Activated naive CD8-positive, alpha-beta T cell (primary cell): ENCODE results near the gene TIMM23.
A peak's percentile ranks its signal among the peaks of the same experiment; 100 is the strongest.
"Not testable (repeated sequence)": the region's sequence is repeated elsewhere in the genome, so short reads cannot be mapped to it uniquely, and the experiment has no call there.

ENCODE experiments used
- H3K27ac Mint-ChIP-seq: one replicate; pipeline ENCODE4 v1.8.0; 2021; ENCODE audit warnings: mixed read lengths
- H3K27me3 Mint-ChIP-seq: one replicate; pipeline ENCODE4 v1.8.0; 2021; ENCODE audit warnings: mixed read lengths
- H3K36me3 Mint-ChIP-seq: one replicate; pipeline ENCODE4 v1.8.0; 2021; ENCODE audit warnings: mixed read lengths
- H3K4me1 Mint-ChIP-seq: one replicate; pipeline ENCODE4 v1.8.0; 2021; ENCODE audit warnings: low read depth, mixed read lengths
- H3K4me3 Mint-ChIP-seq: one replicate; pipeline ENCODE4 v1.8.0; 2021; ENCODE audit warnings: mild to moderate bottlenecking, mixed read lengths
- H3K9me3 Mint-ChIP-seq: one replicate; pipeline ENCODE4 v1.8.0; 2021; ENCODE audit warnings: low read depth, mixed read lengths

Gene TIMM23

DNA sequence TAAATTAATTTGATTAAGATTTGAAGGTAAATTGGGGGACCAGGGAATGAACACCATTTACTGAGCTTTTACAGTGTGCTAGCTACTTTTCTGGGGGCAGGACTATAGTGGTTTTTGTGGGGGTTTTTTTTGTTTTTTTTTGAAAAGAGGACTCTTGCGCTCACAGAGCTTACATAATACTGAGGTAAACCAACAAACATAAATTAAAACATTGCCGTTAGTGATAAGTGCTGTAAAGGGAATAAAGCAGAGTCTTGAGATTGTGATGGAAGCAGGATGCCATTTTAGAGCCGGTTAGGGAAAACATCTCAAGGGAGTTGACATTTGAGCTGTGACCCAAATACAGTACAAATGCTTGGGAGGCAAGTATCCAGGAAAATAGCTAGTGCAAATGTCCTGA lies 1.8 kb downstream of the TIMM23 start:
- not testable (repeated sequence) for H3K36me3 Mint-ChIP-seq, H3K27me3 Mint-ChIP-seq, H3K9me3 Mint-ChIP-seq
- Mint-ChIP-seq H3K4me3 (peak overlapping the region; percentile 99), H3K4me1 (peaks cover 37% of the 10 kb centered on the region), H3K27ac (peak overlapping the region; percentile 38)

DNA sequence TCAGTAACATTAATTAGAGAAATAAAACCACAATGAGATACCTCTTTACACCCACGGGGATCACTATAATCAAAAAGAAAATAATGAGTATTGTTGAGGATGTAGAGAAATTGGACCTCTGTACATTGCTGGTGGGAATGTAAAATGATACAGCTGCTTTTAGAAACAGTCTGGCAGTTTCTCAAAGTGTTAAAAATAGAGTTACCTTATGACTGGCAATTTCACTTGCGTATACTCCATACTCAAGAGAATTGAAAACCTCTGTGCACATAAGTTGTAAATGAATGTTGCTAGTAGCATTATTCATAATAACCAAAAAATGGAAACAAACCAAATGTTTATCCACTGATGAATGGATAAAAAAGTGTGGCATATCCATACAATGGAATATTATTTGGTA lies 6.3 kb downstream of the TIMM23 start:
- not testable (repeated sequence) for H3K36me3 Mint-ChIP-seq

GRCh38 chr10:45981367-45981766 lies 9.1 kb downstream of the TIMM23 start:
- H3K9me3 Mint-ChIP-seq, H3K36me3 Mint-ChIP-seq, H3K27me3 Mint-ChIP-seq, H3K4me1 Mint-ChIP-seq, H3K27ac Mint-ChIP-seq, H3K4me3 Mint-ChIP-seq: not testable (repeated sequence)

More for the DNA sequence above, 6.3 kb downstream of the TIMM23 start:
- H3K9me3 Mint-ChIP-seq, H3K27me3 Mint-ChIP-seq, H3K27ac Mint-ChIP-seq, H3K4me3 Mint-ChIP-seq: not testable (repeated sequence)
- peaks cover 24% of the 10 kb centered on the region for H3K4me1 Mint-ChIP-seq

DNA sequence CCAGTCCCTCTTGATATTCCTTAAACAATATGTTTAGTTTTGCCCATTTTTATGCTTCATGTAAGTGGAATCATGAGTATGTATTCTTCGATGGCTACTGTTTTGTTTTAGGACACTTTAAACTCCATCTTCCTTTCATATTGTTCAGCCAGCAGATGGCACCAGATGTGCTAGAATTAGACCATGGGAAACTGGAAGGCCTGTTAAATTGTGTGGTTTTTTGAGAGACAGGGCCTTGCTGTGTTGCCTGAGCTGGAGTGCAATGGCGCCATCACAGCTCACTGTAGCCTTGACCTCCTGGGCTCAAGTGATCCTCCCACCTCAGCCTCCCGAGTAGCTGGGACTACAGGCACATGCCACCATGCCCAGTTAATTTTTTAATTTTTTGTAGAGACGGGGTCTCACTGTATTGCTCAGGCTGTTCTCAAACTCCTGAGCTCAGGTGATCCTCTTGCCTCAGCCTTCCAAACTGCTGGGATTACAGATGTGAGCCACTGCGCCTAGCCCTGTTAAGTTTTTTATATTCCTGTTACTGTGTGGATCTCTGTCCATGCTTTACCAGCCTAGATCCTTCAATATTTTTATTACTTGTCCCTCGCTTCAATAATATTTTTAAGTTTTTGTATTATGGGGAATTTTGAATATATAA lies 11.4 kb downstream of the TIMM23 start:
- H3K36me3 Mint-ChIP-seq, H3K4me1 Mint-ChIP-seq, H3K27me3 Mint-ChIP-seq, H3K27ac Mint-ChIP-seq, H3K4me3 Mint-ChIP-seq, H3K9me3 Mint-ChIP-seq: not testable (repeated sequence)

DNA sequence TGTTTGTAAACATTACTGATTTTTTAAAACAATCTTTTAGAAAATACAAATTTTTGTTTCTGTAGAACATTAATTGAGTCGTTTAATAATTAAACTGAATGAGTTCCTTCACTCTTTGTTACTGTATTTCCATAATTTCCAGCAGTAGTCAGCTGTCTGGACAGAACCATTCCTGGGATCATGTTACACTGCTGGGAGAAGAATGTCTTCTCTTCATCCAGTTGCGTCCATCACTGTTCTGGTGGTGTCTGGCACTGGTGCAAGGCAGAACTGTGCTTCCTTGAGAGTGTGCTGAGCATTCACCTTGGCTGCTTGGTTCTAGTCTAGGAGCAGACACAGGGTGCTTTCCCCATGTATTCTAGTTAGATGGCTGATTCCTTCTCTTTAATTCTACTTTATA lies 12.2 kb downstream of the TIMM23 start:
- not testable (repeated sequence) for H3K27me3 Mint-ChIP-seq, H3K9me3 Mint-ChIP-seq, H3K27ac Mint-ChIP-seq, H3K4me1 Mint-ChIP-seq, H3K4me3 Mint-ChIP-seq, H3K36me3 Mint-ChIP-seq

GRCh38 chr10:45985590-45985989 lies 13.3 kb downstream of the TIMM23 start:
- not testable (repeated sequence) for H3K27ac Mint-ChIP-seq, H3K27me3 Mint-ChIP-seq

DNA sequence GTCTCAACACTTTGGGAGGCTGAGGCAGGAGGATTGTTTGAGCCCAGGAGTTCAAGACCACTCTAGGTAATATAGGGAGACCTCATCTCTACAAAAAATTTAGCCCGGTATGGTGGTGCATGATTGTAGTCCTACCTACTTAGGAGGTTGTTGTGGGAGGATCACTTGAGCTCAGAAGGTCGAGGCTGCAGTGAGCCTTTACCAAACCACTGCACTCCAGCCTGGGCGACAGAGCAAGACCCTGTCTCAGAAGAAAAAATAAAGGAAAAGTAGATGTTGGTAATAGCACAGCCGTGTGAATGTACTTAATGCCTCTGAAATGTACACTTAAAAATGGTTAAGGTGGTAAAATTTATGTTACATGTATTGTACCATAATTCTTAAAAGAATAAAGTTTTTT lies 25.3 kb downstream of the TIMM23 start:
- Mint-ChIP-seq H3K36me3 (peaks cover 18% of the 10 kb centered on the region), H3K9me3 (no peaks in the 10 kb centered on the region), H3K27ac (no peak overlapping the region), H3K4me1 (no peaks in the 10 kb centered on the region), H3K4me3 (no peak overlapping the region), H3K27me3 (no peaks in the 10 kb centered on the region)

More at GRCh38 chr10:45985590-45985989, 13.3 kb downstream of the TIMM23 start:
- H3K4me3 Mint-ChIP-seq, H3K36me3 Mint-ChIP-seq, H3K4me1 Mint-ChIP-seq, H3K9me3 Mint-ChIP-seq: not testable (repeated sequence)

DNA sequence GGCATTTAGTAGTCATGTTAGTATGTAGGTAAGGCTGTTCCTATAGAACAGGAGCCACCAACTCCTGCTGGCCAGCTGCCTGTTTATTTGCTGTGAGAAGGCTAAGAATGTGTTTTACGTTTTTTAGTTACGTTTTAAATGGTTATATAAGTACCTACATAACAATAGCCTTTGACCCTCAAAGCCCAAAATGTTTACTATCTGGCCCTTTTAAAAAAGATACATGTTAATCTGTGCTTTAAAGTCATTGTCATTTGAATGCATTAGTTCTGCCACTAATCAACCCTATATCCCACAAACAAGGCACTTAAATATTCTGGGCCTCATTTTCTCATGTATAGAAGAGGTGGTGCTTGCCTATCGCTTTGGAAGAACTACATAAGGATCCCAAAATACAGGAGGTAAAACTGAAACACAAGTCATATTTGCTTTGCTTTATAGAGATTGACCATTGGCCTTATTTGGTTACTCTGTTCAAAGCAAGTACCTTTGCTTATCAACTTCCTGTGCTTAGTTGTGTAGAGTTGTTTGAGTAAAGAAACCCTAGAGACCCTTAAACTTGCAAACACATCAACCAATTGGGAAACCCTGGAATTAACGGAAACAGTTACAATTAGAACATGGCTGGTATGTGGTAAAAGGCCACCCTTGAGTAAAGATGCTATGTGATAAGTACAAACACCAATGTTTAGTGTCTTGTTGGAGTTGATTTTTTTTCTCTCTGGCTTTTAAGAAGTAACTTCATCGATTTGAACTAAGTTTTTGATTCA lies 25.9 kb downstream of the TIMM23 start:
- no peaks in the 10 kb centered on the region for H3K4me1 Mint-ChIP-seq
- no peaks in the 10 kb centered on the region for H3K9me3 Mint-ChIP-seq
- peaks cover 16% of the 10 kb centered on the region for H3K36me3 Mint-ChIP-seq
- no peak overlapping the region for H3K4me3 Mint-ChIP-seq
- no peaks in the 10 kb centered on the region for H3K27me3 Mint-ChIP-seq
- H3K27ac Mint-ChIP-seq = peak overlapping the region; percentile 72

DNA sequence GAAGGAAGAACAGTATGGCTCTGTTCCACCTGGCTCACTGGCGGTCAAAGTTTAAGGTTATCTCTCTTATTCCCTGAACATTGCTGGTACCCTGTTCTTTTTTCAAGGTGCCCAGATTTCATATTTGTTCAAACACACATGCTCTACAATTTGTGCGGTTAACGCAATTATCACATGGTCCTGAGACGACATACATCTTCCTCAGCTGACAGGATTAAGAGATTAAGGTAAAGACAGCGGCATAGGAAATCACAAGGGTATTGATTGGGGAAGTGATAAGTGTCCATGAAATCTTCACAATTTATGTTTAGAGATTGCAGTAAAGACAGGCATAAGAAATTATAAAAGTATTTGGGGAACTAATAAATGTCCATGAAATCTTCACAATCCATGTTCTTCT lies 27.7 kb downstream of the TIMM23 start:
- H3K4me1 Mint-ChIP-seq, H3K9me3 Mint-ChIP-seq, H3K4me3 Mint-ChIP-seq, H3K27ac Mint-ChIP-seq, H3K27me3 Mint-ChIP-seq: not testable (repeated sequence)
- peaks cover 16% of the 10 kb centered on the region for H3K36me3 Mint-ChIP-seq

GRCh38 chr10:46000538-46000937 lies 28.2 kb downstream of the TIMM23 start:
- Mint-ChIP-seq H3K27me3 (no peaks in the 10 kb centered on the region), H3K27ac (no peak overlapping the region), H3K4me3 (no peak overlapping the region), H3K9me3 (no peaks in the 10 kb centered on the region), H3K36me3 (peaks cover 16% of the 10 kb centered on the region), H3K4me1 (no peaks in the 10 kb centered on the region)

DNA sequence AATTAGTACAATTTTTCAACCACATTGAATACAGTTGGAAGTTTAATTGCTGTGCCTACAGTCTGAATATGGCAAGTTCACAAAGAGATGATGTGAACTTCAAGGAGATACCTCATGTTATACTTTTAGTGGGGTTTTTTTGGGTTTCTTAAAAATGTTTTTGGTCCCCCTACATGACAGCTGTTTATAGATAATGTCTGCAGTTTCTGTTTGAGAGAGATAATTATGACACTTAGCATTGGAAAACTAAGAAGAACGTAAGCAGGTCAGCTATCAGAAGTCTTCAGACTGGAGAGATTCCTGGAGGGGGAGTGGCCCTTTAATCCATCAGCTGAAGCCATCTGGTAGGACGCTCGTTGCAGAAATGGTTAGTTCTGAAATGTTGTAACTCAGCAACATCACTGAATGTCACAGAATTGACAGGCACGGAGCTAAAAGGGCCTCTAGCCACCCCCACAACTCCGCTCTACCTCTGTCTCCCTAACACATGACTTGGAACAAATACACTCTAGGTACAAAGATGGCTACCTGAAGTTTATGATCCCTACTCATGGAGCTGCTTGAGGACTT lies 29.0 kb downstream of the TIMM23 start:
- peaks cover 16% of the 10 kb centered on the region for H3K36me3 Mint-ChIP-seq

GRCh38 chr10:46002189-46002687 lies 29.9 kb downstream of the TIMM23 start:
- not testable (repeated sequence) for H3K27ac Mint-ChIP-seq, H3K27me3 Mint-ChIP-seq, H3K4me3 Mint-ChIP-seq, H3K4me1 Mint-ChIP-seq, H3K9me3 Mint-ChIP-seq
- peaks cover 16% of the 10 kb centered on the region for H3K36me3 Mint-ChIP-seq

More for the DNA sequence above, 29.0 kb downstream of the TIMM23 start:
- Mint-ChIP-seq H3K27me3 (no peaks in the 10 kb centered on the region), H3K4me1 (no peaks in the 10 kb centered on the region), H3K27ac (no peak overlapping the region), H3K9me3 (no peaks in the 10 kb centered on the region), H3K4me3 (no peak overlapping the region)

- Mint-ChIP-seq H3K36me3 (peaks cover 16% of the 10 kb centered on the region), H3K4me1 (peaks cover under 1% of the 10 kb centered on the region), H3K9me3 (no peaks in the 10 kb centered on the region), H3K27ac (peak overlapping the region; percentile 61), H3K27me3 (no peaks in the 10 kb centered on the region), H3K4me3 (no peak overlapping the region)
These were observed 30.8 kb downstream of the TIMM23 start for GRCh38 chr10:46002916-46003693.

DNA sequence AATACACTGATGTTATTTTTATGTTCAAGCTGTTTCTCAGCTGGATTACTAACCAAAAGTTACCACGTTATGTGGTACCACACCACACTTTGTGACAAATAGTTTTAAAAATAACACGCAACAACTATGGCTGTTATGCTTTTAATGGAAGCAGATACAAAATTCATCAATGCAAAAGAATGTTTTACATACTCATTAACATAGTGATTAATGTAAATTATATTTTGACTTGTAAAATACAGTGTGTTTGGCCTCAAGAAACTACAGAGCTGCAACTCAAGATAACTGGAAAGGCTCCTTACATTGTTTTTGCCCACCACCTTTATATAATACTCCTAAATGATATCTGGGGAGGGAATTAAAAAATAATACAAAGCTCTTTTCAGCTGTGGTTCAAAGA lies 32.7 kb downstream of the TIMM23 start:
- H3K9me3 Mint-ChIP-seq = no peaks in the 10 kb centered on the region
- peaks cover 7% of the 10 kb centered on the region for H3K36me3 Mint-ChIP-seq
- H3K4me3 Mint-ChIP-seq = no peak overlapping the region
- H3K27me3 Mint-ChIP-seq = no peaks in the 10 kb centered on the region
- H3K27ac Mint-ChIP-seq = no peak overlapping the region
- H3K4me1 Mint-ChIP-seq = peaks cover 2% of the 10 kb centered on the region

DNA sequence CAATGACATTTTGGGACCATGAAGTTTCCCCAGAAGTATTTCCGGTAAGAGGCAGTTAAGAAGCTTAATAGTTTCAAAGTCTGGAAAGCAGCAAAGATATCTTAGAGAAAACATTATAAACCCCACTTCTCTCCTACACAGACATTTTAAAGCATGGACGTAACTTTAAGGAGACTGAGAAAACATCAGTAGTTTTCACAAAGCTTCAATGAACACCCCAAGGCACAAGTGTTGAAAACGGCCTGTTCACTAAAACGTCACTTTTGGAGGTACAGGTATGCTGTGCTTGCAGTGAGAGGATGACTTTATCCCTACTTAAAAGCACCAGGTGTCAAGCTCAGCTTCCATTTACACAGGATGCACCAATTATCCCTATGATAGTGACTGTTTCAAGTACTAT lies 33.1 kb downstream of the TIMM23 start:
- H3K27ac Mint-ChIP-seq = no peak overlapping the region
- peaks cover 6% of the 10 kb centered on the region for H3K36me3 Mint-ChIP-seq
- H3K4me3 Mint-ChIP-seq = no peak overlapping the region
- no peaks in the 10 kb centered on the region for H3K9me3 Mint-ChIP-seq
- H3K27me3 Mint-ChIP-seq = no peaks in the 10 kb centered on the region
- peaks cover 2% of the 10 kb centered on the region for H3K4me1 Mint-ChIP-seq
